ENCODE results near the gene HBE1. TPM values are rescaled to one million over a fixed set of nuclear protein-coding genes. Genes with fewer than 3 reads are reported as not detected.
"Not testable (repeated sequence)": the region's sequence is repeated elsewhere in the genome, so short reads cannot be mapped to it uniquely, and the experiment has no call there.

Gene HBE1
- total RNA-seq, 1 donor from 2014 or later = not detected

DNA sequence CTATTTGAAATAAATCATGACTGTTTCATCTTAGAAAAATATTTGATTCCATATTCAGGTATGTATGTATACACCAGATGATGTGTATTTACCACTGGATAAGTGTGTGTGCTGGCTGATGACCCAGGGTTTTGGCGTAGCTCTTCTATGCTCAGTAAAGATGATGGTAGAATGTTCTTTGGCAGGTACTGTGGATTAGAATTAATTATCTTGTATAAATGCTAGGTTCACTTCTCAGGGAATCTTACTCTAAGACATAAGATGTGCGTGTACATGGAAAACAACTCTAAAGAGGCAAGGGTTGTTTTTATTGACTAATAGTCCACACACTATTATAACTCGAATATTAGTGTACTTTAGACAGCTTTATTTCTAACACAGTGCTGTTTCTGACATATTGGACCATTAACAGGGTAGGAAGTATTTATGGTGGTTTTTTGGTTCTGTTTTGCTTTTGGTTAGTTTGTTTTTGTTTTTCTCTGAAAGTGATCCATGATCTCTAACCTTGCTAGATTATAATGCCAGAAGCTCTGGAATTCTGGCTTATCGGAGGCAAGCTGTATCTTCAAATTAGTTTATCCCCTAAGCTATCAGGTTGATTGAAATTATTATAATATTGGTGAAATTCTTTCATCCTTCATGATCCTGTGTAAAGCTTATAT, 19.1 kb downstream of the HBE1 start:
- Mint-ChIP-seq H3K27me3 (ENCODE audit: insufficient read depth, low read depth) (no peaks in the 10 kb centered on the region), H3K27ac (no peak overlapping the region), H3K4me3 (no peak overlapping the region), H3K36me3 (no peaks in the 10 kb centered on the region), H3K4me1 (peaks cover 6% of the 10 kb centered on the region), H3K9me3 (no peaks in the 10 kb centered on the region)
- TF ChIP-seq EZH2phosphoT487 (IDR thresholded peaks at IDR 0.05) (no peak), EZH2 (IDR thresholded peaks at IDR 0.05) (no peak)
- TF ChIP-seq, protein P1, sequence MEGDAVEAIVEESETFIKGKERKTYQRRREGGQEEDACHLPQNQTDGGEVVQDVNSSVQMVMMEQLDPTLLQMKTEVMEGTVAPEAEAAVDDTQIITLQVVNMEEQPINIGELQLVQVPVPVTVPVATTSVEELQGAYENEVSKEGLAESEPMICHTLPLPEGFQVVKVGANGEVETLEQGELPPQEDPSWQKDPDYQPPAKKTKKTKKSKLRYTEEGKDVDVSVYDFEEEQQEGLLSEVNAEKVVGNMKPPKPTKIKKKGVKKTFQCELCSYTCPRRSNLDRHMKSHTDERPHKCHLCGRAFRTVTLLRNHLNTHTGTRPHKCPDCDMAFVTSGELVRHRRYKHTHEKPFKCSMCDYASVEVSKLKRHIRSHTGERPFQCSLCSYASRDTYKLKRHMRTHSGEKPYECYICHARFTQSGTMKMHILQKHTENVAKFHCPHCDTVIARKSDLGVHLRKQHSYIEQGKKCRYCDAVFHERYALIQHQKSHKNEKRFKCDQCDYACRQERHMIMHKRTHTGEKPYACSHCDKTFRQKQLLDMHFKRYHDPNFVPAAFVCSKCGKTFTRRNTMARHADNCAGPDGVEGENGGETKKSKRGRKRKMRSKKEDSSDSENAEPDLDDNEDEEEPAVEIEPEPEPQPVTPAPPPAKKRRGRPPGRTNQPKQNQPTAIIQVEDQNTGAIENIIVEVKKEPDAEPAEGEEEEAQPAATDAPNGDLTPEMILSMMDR (IDR thresholded peaks at IDR 0.05) = no peak
- Histone ChIP-seq H3K9ac (no peak overlapping the region), H3K4me3 (no peak overlapping the region), H3F3A (ENCODE audit: low read depth) (no peaks in the 10 kb centered on the region), H3K9me3 (ENCODE audit: low read depth) (no peaks in the 10 kb centered on the region), H3K36me3 (no peaks in the 10 kb centered on the region), H3K27ac (no peak overlapping the region), H2AFZ (replicated peaks) (no peak overlapping the region), H3K4me2 (no peak overlapping the region), H3K27me3 (no peaks in the 10 kb centered on the region), H3K79me2 (ENCODE audit: low read depth) (no peaks in the 10 kb centered on the region), H3K4me1 (no peaks in the 10 kb centered on the region), H4K20me1 (ENCODE audit: low read depth) (no peaks in the 10 kb centered on the region)
- no peak for DNase-seq (ENCODE audit: low spot score)

DNA sequence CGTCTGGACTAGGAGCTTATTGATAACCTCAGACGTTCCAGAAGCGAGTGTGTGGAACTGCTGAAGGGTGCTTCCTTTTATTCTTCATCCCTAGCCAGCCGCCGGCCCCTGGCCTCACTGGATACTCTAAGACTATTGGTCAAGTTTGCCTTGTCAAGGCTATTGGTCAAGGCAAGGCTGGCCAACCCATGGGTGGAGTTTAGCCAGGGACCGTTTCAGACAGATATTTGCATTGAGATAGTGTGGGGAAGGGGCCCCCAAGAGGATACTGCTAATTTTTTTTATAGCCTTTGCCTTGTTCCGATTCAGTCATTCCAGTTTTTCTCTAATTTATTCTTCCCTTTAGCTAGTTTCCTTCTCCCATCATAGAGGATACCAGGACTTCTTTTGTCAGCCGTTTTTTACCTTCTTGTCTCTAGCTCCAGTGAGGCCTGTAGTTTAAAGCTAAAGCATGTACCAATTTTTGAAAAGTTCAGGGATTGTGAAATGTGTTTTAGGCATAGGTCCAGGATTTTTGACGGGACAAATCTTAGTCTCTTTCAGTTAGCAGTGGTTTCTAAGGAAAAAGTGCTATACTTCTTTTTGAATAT, 19.8 kb downstream of the HBE1 start, which contains the start of gene HBG1:
TSS of gene HBG1 (minus strand) at position 51 of the 590 bp plus-strand sequence. CDS start 53 bp downstream, outside the sequence.
- H2AFZ ChIP-seq (replicated peaks); H3K27ac Mint-ChIP-seq; H3K4me3 Mint-ChIP-seq; H3K79me2 ChIP-seq (ENCODE audit: low read depth); H3K4me1 Mint-ChIP-seq; H3K27ac ChIP-seq; H3K9me3 Mint-ChIP-seq; H3K27me3 Mint-ChIP-seq (ENCODE audit: insufficient read depth, low read depth); H3K4me2 ChIP-seq; H4K20me1 ChIP-seq (ENCODE audit: low read depth); H3K4me3 ChIP-seq; H3K36me3 Mint-ChIP-seq; DNase-seq (ENCODE audit: low spot score); H3K9ac ChIP-seq; H3K27me3 ChIP-seq; H3F3A ChIP-seq (ENCODE audit: low read depth); H3K9me3 ChIP-seq (ENCODE audit: low read depth); H3K4me1 ChIP-seq; H3K36me3 ChIP-seq: not testable (repeated sequence)

DNA sequence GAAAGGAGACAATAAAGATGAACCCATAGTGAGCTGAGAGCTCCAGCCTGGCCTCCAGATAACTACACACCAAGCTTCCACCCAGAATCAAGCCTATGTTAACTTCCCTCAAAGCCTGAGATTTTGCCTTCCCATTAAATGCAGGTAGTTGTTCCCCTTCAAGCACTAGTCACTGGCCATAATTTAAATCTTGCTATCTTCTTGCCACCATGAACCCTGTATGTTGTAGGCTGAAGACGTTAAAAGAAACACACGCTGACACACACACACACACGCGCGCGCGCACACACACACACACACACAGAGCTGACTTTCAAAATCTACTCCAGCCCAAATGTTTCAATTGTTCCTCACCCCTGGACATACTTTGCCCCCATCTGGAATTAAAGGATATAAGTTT, 21.2 kb downstream of the HBE1 start:
- not testable (repeated sequence) for H3K4me2 ChIP-seq; H3K9me3 Mint-ChIP-seq; H3K27ac ChIP-seq; H3K4me3 ChIP-seq; H3K79me2 ChIP-seq (ENCODE audit: low read depth); H3K36me3 Mint-ChIP-seq; H3K27me3 Mint-ChIP-seq (ENCODE audit: insufficient read depth, low read depth); H4K20me1 ChIP-seq (ENCODE audit: low read depth); H3K4me1 ChIP-seq; H3K9me3 ChIP-seq (ENCODE audit: low read depth); H3K4me1 Mint-ChIP-seq; H3K9ac ChIP-seq; H2AFZ ChIP-seq (replicated peaks); DNase-seq (ENCODE audit: low spot score); H3K27me3 ChIP-seq; H3K4me3 Mint-ChIP-seq; H3F3A ChIP-seq (ENCODE audit: low read depth); H3K36me3 ChIP-seq
- peak overlapping the region; percentile 78 for H3K27ac Mint-ChIP-seq

- Histone ChIP-seq H3K79me2 (ENCODE audit: low read depth) (no peaks in the 10 kb centered on the region), H2AFZ (replicated peaks) (no peak overlapping the region), H3K27me3 (no peaks in the 10 kb centered on the region), H3K4me3 (no peak overlapping the region), H3K4me1 (no peaks in the 10 kb centered on the region), H3K27ac (no peak overlapping the region), H4K20me1 (ENCODE audit: low read depth) (no peaks in the 10 kb centered on the region), H3K9me3 (ENCODE audit: low read depth) (no peaks in the 10 kb centered on the region), H3K9ac (no peak overlapping the region), H3K36me3 (no peaks in the 10 kb centered on the region), H3F3A (ENCODE audit: low read depth) (no peaks in the 10 kb centered on the region), H3K4me2 (no peak overlapping the region)
- H3K4me3 Mint-ChIP-seq = no peak overlapping the region
- no peaks in the 10 kb centered on the region for H3K27me3 Mint-ChIP-seq (ENCODE audit: insufficient read depth, low read depth)
- H3K4me1 Mint-ChIP-seq = peaks cover 6% of the 10 kb centered on the region
- TF ChIP-seq EZH2phosphoT487 (IDR thresholded peaks at IDR 0.05) = no peak
- TF ChIP-seq, protein P1 (IDR thresholded peaks at IDR 0.05) = no peak
- no peak for TF ChIP-seq EZH2 (IDR thresholded peaks at IDR 0.05)
- no peak for DNase-seq (ENCODE audit: low spot score)
- H3K27ac Mint-ChIP-seq = no peak overlapping the region
- H3K9me3 Mint-ChIP-seq = no peaks in the 10 kb centered on the region
- no peaks in the 10 kb centered on the region for H3K36me3 Mint-ChIP-seq
Observed at GRCh38 chr11:5247472-5248192, 22.1 kb downstream of the HBE1 start.
